Transverse colon (tissue), 4 donors: ENCODE measurements around the gene DLX2. TPM values are rescaled to one million over a fixed set of nuclear protein-coding genes. Genes with fewer than 3 reads are reported as not detected.

Experiments
- DNase-seq: peaks from one replicate; pipeline ENCODE4 v3.0.0-alpha.2; 2019
- H3K27ac ChIP-seq, 4 donors: fragments of 200-600 bp; sonication (generic); 2 replicates each; pipeline ENCODE4 v1.5.1; 2016 to 2018; ENCODE audit warnings: inconsistent platforms in 4 of 4
- H3K27me3 ChIP-seq: fragments of 200-600 bp; sonication (generic); 2 replicates; pipeline ENCODE4 v1.5.1; 2017; ENCODE audit warnings: inconsistent platforms
- H3K36me3 ChIP-seq, 4 donors: fragments of 200-600 bp; sonication (generic); 2 replicates each; pipeline ENCODE4 v1.5.1; 2017 to 2019; ENCODE audit warnings: inconsistent platforms in 4 of 4
- H3K4me1 ChIP-seq, 4 donors: fragments of 200-600 bp; sonication (generic); 2 replicates each; pipeline ENCODE4 v1.5.1; 2017 to 2020; ENCODE audit warnings: inconsistent platforms in 4 of 4
- H3K4me3 ChIP-seq, 4 donors: fragments of 200-600 bp; sonication (generic); 1 replicate in 1 of 4; 2 replicates in 3 of 4; pipeline versions ENCODE4 v1.5.1 to v1.6.1; 2017 to 2019; ENCODE audit warnings: inconsistent platforms in 4 of 4
- H3K9me3 ChIP-seq, 2 donors: fragments of 200-600 bp; sonication (generic); 2 replicates each; pipeline ENCODE4 v1.5.1; 2017 to 2019; ENCODE audit warnings: inconsistent platforms in 2 of 2
- EP300 ChIP-seq: sonication (generic); formaldehyde crosslinking; IDR thresholded peaks from one replicate; pipeline ENCODE4 v1.6.1; 2017; ENCODE audit warnings: antibody characterized with exemption, low read depth
- POLR2A ChIP-seq: fragments of 450-650 bp; IDR thresholded peaks from one replicate; pipeline ENCODE4 v1.6.1; 2016; ENCODE audit warnings: antibody characterized with exemption, mild to moderate bottlenecking, moderate library complexity
- POLR2AphosphoS5 ChIP-seq, 3 donors: sonication (generic); formaldehyde crosslinking; IDR thresholded peaks; one replicate each; pipeline ENCODE4 v1.6.1; 2016; ENCODE audit warnings: antibody characterized with exemption in 3 of 3
- WGBS, 2 donors: methylation state at CpG; one replicate each; pipeline ENCODE4 v1.1.5; 2018; ENCODE audit warnings: low coverage in 1 of 2; 5-methylcytosine and 5-hydroxymethylcytosine counted together
- in situ Hi-C, 4 donors: fragments of 200-750 bp; cut with MboI; loops; one replicate each; pipeline versions ENCODE4 v1.15.0 to v1.15.1; 2017; ENCODE audit warnings: low sequenced_read_pairs in 3 of 4, low pct_ligation_motif_present in 1 of 4, low pct_unique_long_range_greater_than_20kb in 1 of 4
- intact Hi-C: fragments of 100-400 bp; cut with DNase I; formaldehyde crosslinking; loops from one replicate; pipeline ENCODE4 v1.15.1; 2023; ENCODE audit warnings: low total_unique reads
- total RNA-seq, 4 donors: library from RNA; depleted of rRNA; stranded (reverse); fragments of >200 nt; gene quantifications; one replicate each; pipeline ENCODE4 v1.1.0, GENCODE V29; 2016
- TF ChIP-seq, protein P1 (sequence below), 5 experiments: fragments of 200-600 bp in 3 of 5; fragments of 450-650 bp in 2 of 5; sonication (generic) in 3 of 5; IDR thresholded peaks; 1 replicate in 2 of 5; 2 replicates in 3 of 5; pipeline ENCODE4 v1.5.1; 2016 to 2017; ENCODE audit warnings: antibody characterized with exemption in 5 of 5, inconsistent platforms in 3 of 5, mild to moderate bottlenecking in 2 of 5, moderate library complexity in 1 of 5

Gene DLX2
- total RNA-seq, 4 donors from 2014 or later: 0.16 TPM; not detected in 3

GRCh38 chr2:172092716-172093415 is 9.8 kb downstream of the DLX2 start:
- H3K36me3 ChIP-seq: no peaks in the 10 kb centered on the region
- DNase-seq: no peak
- peaks cover 28 to 40% (median 31%) of the 10 kb centered on the region in 4 donors for H3K4me1 ChIP-seq
- in situ Hi-C loops: no loop called here
- no peaks in the 10 kb centered on the region for H3K9me3 ChIP-seq
- H3K27me3 ChIP-seq: peaks cover 100% of the 10 kb centered on the region
- 8 to 15% methylated on average over 10 to 19 of the region's 19 CpGs for WGBS, 2 donors
- TF ChIP-seq, protein P1, sequence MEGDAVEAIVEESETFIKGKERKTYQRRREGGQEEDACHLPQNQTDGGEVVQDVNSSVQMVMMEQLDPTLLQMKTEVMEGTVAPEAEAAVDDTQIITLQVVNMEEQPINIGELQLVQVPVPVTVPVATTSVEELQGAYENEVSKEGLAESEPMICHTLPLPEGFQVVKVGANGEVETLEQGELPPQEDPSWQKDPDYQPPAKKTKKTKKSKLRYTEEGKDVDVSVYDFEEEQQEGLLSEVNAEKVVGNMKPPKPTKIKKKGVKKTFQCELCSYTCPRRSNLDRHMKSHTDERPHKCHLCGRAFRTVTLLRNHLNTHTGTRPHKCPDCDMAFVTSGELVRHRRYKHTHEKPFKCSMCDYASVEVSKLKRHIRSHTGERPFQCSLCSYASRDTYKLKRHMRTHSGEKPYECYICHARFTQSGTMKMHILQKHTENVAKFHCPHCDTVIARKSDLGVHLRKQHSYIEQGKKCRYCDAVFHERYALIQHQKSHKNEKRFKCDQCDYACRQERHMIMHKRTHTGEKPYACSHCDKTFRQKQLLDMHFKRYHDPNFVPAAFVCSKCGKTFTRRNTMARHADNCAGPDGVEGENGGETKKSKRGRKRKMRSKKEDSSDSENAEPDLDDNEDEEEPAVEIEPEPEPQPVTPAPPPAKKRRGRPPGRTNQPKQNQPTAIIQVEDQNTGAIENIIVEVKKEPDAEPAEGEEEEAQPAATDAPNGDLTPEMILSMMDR (IDR thresholded peaks at IDR 0.05): no peak
- TF ChIP-seq POLR2AphosphoS5 (IDR thresholded peaks at IDR 0.05) (no peak), EP300 (no peak), POLR2A (no peak)
- H3K4me3 ChIP-seq: no peak overlapping the region
- intact Hi-C loops: no loop called here
- H3K27ac ChIP-seq: no peak overlapping the region

DNA sequence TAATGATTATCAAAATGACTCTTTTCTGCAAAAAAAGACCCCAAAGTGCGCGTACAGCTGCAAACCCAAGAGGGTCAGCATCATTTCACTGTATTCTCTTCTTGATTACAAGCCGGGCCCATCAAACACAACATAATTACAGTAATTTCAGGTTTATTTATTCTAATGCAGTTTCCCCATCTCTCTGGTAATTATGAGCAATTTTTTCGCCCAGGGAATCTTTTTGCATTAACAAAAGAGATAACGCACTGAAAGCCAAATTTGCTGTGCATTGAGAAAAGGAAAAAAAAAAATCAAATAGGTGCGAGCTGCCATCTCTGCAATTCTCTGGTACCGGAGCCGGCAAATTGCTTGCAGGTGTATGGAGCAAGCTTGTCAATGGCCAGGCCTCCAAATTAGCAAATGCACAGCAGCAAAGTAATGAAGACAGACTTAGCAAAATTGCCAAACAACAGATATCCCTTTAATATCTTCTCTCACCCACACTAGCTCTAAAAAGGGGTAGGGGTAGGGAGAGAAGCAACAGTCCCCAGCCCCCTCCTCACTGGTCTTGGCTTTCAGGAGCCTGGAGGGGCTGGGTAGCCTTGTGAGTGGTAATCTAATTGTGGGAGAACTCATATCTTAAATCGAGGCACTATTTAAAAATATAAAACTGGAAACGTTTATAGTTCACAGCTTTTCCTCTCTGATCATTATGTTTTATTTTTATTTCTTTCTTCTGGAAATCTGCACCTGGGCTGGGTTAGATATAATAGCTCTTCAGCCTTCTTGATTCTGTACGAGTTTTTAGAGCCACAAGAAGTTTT is 10.7 kb downstream of the DLX2 start:
- H3K9me3 ChIP-seq: no peaks in the 10 kb centered on the region
- H3K36me3 ChIP-seq: no peaks in the 10 kb centered on the region
- H3K4me1 ChIP-seq: peaks cover 24 to 44% (median 32%) of the 10 kb centered on the region in 4 donors
- H3K27ac ChIP-seq: no peak overlapping the region
- no peak for TF ChIP-seq EP300
- TF ChIP-seq POLR2A: no peak
- no peak for TF ChIP-seq POLR2AphosphoS5 (IDR thresholded peaks at IDR 0.05)
- TF ChIP-seq, protein P1 (IDR thresholded peaks at IDR 0.05): no peak
- H3K27me3 ChIP-seq: peaks cover 100% of the 10 kb centered on the region
- in situ Hi-C loops: no loop called here
- DNase-seq: no peak
- no peak overlapping the region for H3K4me3 ChIP-seq
- WGBS, 2 donors: 17 to 19% methylated on average over 11 of the region's 11 CpGs
- intact Hi-C loops: no loop called here

- intact Hi-C loops: no loop called here
- in situ Hi-C loops: no loop called here
- Histone ChIP-seq H3K4me3 (no peak overlapping the region), H3K9me3 (no peaks in the 10 kb centered on the region), H3K27me3 (peaks cover 100% of the 10 kb centered on the region), H3K4me1 (peaks cover 23 to 44% (median 32%) of the 10 kb centered on the region in 4 donors), H3K36me3 (no peaks in the 10 kb centered on the region), H3K27ac (no peak overlapping the region)
- WGBS, 2 donors: 12 to 24% methylated on average over 3 to 13 of the region's 13 CpGs
- TF ChIP-seq, protein P1 (IDR thresholded peaks at IDR 0.05): no peak
- TF ChIP-seq EP300 (no peak), POLR2A (no peak), POLR2AphosphoS5 (IDR thresholded peaks at IDR 0.05) (no peak)
- DNase-seq: no peak
These were observed 11.6 kb downstream of the DLX2 start for GRCh38 chr2:172091000-172091641.
